H7 (cell line): ENCODE results near the gene TMLHE. TPM values are rescaled to one million over a fixed set of nuclear protein-coding genes. Genes with fewer than 3 reads are reported as not detected.
"Not testable (repeated sequence)": the region's sequence is repeated elsewhere in the genome, so short reads cannot be mapped to it uniquely, and the experiment has no call there.

Source experiments
- DNase-seq: peaks from one replicate; pipeline ENCODE4 v3.0.0; 2012
- H3K27me3 ChIP-seq: 2 replicates; pipeline ENCODE4 v1.6.0; 2011; ENCODE audit warnings: mild to moderate bottlenecking, low read length; ENCODE audit not compliant: control insufficient read depth, insufficient read depth
- H3K36me3 ChIP-seq: replicated peaks from 2 replicates; pipeline ENCODE4 v1.5.1; 2011; ENCODE audit warnings: low read length; ENCODE audit not compliant: control insufficient read depth, insufficient read depth
- H3K4me3 ChIP-seq: 2 replicates; pipeline ENCODE4 v1.5.1; 2011; ENCODE audit warnings: low read depth, mild to moderate bottlenecking, control low read depth, low read length, moderate library complexity; ENCODE audit not compliant: insufficient read depth
- total RNA-seq: library from RNA; depleted of rRNA; stranded (reverse); fragments of >200 nt; shearing (Covaris generic); gene quantifications from 2 replicates; pipeline ENCODE4 v1.2.3, GENCODE V29; 2014

Gene TMLHE
- total RNA-seq, 1 experiment from 2014 or later, result 11.1 TPM

DNA sequence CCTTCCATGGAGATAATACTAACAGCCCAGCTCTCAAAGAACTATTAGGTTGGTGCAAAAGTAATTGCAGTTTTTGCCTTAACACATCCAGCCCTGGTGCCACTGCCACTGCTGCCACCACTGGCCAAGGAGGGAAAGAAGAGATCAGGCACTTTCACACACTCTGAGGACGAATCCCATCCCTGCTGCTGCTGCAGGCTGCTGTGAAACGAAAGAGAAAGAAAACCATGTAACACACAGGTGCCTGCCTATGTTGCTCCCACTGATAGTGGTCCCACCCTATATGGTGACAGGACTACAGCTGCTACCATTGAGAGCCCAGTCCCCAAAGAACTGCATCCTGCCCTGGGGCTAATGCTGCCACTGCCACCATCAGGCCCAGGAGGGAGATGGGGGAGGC lies 35.1 kb downstream of the TMLHE start:
- Histone ChIP-seq H3K4me3 (no peak overlapping the region), H3K36me3 (no peaks in the 10 kb centered on the region), H3K27me3 (no peaks in the 10 kb centered on the region)
- DNase-seq, result peak; percentile 3

DNA sequence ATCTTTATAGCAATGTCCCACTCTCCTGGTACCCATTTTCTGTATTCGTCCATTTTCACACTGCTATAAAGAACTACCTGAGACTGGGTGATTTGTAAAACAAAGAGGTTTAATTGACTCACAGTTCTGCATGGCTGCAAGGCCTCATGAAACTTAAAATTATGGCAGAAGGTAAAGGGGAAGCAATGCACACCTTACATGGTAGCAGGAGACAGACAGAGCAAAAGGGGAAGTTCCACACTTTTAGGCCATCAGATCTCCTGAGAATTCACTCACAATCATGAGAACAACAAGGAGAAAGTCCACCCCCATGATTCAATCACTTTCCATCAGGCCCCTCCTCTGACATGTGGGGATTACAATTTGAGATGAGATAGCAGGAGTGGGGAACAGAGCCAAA lies 49.7 kb downstream of the TMLHE start:
- Histone ChIP-seq H3K36me3 (no peaks in the 10 kb centered on the region), H3K27me3 (no peaks in the 10 kb centered on the region), H3K4me3 (no peak overlapping the region)
- no peak for DNase-seq

DNA sequence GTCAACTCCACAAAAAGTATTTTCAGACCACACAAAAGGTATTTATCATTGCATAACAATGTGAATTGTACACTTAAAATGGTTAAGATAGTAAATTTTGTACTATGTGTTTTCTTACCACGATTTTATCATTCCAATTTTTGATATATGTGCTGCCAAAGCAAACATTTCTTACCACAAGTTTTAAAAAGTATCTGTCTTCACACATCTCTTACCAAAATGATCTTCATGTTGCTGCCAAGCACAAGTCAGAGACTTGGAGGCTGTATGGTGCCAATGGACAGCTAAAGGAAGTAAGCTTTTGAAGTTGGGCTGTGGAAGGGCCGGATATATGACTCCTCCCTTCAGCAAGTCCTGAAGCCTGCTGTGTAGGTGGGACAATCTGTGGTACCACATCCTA lies 67.9 kb downstream of the TMLHE start:
- H3K4me3 ChIP-seq, result no peak overlapping the region
- no peaks in the 10 kb centered on the region for H3K27me3 ChIP-seq
- DNase-seq, result no peak

DNA sequence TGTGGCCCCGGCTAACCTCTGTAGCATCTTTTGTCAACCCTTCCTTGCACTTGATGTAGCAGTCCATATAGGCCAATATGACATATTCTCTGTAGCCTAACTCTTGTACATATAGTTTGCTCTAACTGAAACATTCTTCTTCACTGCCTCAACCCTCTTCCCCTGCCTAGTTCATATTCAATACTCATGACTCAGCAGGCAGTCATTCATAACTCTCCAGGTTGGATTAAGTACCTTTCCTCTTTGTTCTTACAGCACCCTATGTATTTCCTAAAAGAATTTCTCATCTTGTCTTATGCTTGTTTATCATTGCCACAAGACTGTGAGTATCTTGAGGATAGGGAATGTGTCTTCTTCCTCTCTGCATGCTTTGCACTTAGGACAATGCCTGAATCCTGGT lies 76.9 kb downstream of the TMLHE start:
- no peak for DNase-seq

More for the DNA sequence above, 67.9 kb downstream of the TMLHE start:
- H3K36me3 ChIP-seq, result no peaks in the 10 kb centered on the region; the same call in 1 of the 2 replicates

DNA sequence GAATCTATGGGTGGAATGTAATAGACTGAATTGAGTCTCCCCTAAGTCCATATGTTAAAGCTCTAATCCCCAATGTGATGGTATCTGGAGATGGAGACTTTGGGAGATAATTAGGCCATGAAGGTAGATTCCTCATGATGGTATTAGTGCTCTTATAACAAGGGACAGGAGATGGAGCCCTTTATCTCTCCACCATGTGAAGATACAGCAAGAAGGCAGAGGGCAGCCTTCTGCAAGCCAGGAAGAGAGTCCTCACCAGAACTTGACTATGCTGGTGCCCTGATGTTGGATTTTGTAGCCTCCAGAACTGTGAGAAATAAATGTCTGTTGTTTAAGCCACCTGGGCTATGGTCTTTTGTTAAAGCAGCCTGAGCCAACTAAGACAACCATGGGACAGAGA lies 78.0 kb downstream of the TMLHE start:
- no peak for DNase-seq
- Histone ChIP-seq H3K27me3 (no peaks in the 10 kb centered on the region), H3K4me3 (no peak overlapping the region), H3K36me3 (no peaks in the 10 kb centered on the region)

More for the DNA sequence above, 76.9 kb downstream of the TMLHE start:
- Histone ChIP-seq H3K36me3 (no peaks in the 10 kb centered on the region), H3K4me3 (no peak overlapping the region), H3K27me3 (no peaks in the 10 kb centered on the region)

DNA sequence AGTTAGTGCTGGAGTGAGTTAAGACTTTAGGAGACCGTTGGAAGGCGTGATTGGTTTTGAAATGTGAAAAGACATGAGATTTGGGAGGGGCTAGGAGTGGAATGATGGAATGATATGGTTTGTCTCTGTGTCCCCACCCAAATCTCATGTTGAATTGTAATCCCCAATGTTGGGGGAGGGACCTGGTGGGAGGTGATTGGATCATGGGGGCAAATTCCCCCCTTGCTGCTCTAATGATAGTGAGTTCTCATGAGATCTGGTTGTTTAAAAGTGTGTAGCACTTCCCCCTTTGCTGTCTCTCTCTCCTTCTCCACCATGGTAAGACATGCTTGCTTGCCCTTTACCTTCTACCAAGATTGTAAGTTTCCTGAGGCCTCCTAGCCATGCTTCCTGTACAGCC lies 85.7 kb downstream of the TMLHE start:
- not testable (repeated sequence) for DNase-seq

DNA sequence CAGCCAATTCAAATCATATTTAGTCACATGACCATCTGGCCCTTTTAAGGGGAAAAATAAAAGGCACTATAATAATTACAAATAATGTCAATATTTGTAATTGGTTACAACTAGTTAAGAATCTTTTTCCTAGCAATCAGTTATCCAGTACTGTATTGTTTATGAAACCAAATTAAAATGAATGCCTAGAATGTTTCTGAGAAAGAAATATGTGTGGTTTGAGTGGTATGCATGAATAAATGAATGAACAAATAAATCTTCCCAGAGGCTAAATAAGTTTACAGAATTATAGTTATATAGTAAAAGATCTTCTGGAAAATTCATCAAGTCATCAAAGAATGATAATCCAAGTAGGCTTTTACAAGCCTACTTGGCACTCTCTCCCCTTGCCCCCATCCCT lies 98.5 kb downstream of the TMLHE start:
- DNase-seq, result no peak
- H3K27me3 ChIP-seq, result no peaks in the 10 kb centered on the region
- H3K4me3 ChIP-seq, result no peak overlapping the region
- H3K36me3 ChIP-seq, result no peaks in the 10 kb centered on the region

More for the DNA sequence above, 85.7 kb downstream of the TMLHE start:
- not testable (repeated sequence) for H3K4me3 ChIP-seq, H3K36me3 ChIP-seq, H3K27me3 ChIP-seq

DNA sequence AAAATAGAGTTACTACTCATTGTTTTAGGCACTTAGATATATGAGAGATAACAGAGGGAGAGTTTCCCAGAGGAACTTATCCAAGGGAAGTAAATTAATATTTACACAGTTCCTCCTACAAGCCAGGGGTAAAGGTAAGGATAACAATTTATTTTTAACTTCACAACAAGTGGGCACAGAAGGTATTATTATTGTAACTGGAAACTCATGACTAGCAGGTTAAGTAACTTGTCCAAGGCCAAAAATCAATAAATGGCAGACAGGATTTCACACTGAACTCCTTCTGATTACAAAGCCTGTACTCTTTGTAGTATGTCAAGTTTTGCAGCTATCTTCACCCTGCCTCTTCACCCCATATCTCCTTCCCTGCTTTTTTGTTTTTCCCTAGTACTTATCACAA lies 107.5 kb downstream of the TMLHE start:
- no peak for DNase-seq
- Histone ChIP-seq H3K36me3 (no peaks in the 10 kb centered on the region), H3K27me3 (no peaks in the 10 kb centered on the region), H3K4me3 (no peak overlapping the region)

DNA sequence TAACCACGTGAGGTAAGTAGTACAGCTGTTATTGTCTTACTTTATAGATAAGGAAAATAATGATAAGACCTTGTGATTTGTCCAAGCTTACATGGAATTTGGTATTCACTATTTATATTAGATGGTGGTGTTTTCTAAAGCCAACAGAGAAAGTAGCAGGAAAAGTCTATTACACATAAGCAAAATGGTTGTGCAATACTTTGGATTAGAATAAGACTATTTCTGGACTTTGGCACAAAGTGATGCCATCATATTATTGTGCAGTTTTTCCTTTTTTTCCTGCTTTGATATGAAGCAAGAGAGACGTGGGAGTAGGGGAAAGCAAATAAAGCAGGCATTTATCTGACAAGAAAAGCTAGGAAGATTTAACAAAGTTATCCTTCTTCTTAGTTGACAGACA lies 117.6 kb downstream of the TMLHE start:
- not testable (repeated sequence) for DNase-seq, H3K4me3 ChIP-seq, H3K36me3 ChIP-seq, H3K27me3 ChIP-seq

DNA sequence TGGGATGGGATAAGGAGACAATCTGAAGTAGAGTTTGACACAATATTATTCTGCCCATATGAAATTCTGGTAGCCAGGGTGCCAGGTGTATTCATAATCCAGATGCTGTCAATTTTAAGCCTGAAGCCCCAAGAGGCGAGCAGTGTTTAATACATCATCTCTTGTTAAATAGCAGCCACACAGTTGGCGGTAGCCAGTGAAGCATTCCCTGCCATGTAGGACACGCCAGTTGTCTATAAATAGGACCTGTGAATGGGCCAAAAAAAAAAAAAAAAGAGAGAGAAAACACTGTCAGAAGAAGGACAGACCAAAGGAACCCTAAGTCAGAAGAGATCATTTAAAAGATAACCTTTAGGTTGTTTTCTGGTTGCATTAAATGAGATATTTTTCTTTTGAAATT lies 121.3 kb downstream of the TMLHE start:
- H3K27me3 ChIP-seq, H3K4me3 ChIP-seq, H3K36me3 ChIP-seq, DNase-seq: not testable (repeated sequence)

DNA sequence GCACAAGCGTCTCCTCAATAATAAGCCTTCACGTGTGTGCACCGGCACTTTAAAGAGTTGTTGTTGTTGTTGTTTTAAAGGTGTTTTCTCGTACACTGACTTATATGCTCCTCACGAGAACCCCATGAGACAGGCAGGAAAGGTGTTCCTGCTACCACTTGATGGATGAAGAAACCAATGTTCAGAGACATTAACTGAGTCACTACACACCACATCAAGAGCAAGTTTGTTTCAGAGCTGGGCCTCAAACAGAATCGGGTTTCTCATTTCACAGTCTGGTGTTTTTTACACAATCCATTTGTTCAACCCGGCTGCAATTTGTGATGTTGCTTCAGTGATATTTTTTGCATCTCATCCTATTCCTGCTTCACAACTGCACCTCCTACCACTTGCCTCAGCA lies 135.6 kb downstream of the TMLHE start:
- not testable (repeated sequence) for H3K27me3 ChIP-seq, H3K36me3 ChIP-seq, DNase-seq, H3K4me3 ChIP-seq

DNA sequence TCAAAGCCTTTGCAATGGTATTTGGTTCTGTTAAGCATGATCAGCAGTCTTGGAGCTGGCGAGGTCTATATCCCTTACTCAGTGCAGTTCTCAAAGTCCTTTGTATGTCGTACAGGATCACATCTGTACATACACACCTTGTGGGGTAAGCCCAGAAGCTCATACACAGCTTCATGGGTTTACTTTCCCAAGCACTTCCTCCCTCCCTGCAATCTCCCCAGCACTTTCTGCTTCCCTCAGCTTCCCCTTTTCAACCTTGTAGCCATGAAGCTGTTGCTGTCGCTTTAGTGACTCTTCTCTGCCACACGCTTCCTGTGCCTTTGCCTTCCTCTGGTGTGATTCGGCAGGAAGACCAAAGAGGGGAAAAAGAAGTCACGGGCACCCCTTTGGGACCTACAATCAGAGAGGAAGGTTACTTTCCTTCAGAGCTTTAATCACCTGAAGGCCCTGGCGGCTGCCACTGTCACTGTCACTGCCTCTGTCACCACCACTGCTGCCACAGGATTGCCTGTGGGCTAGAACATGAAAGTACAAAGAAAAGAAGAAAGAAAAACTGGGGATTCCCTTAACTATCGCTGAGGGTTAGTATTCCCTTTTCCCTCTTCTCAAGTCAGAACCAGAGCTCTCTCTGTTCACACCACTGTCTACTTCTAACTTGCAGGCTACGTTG lies 146.3 kb downstream of the TMLHE start:
- H3K27me3 ChIP-seq, DNase-seq, H3K36me3 ChIP-seq, H3K4me3 ChIP-seq: not testable (repeated sequence)

DNA sequence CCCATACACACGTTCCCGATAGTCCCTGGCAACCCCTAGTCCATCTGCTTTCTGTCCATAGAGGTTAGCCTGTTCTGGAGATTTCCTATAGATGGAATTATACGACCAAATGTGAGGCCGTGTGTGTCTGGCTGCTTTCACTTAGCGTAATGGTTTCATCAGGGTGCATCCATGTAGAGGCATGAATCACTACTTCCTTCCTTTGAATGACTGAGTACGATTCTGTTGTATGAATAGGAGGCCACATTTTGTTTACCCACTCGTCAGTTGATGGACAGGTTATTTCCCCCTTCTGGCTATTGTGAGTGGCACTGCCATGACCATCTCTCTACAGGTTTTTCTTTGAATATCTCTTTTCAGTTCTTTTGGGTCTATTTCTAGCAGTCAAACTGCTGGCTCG lies 152.3 kb downstream of the TMLHE start:
- H3K4me3 ChIP-seq, DNase-seq, H3K27me3 ChIP-seq, H3K36me3 ChIP-seq: not testable (repeated sequence)

DNA sequence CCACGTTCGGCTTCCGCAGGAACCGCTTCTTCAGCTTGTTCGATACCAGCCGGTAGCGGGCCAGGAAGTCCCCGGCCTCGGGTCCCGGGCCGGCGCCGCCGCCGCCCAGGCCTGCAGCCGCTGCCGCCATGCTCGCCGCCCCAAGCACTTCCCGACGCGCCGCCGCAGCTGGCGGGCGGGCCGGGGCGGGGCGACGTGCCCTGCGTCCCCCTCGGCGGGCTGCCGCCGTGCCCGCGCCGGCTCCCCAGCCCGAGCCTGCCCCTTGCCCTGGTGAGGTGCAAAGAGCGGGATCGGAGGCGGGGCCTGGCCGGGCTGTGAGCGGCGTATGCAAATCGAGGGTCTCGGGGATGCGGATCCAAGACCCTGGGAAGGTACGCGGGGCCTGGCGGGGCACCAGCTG lies 154.3 kb downstream of the TMLHE start, which contains the start of gene F8A3:
Gene F8A3 (minus strand): TSS at position 150 of the 400 bp plus-strand sequence. CDS start 20 bp downstream, at position 130.
- not testable (repeated sequence) for H3K27me3 ChIP-seq, H3K36me3 ChIP-seq, H3K4me3 ChIP-seq, DNase-seq

DNA sequence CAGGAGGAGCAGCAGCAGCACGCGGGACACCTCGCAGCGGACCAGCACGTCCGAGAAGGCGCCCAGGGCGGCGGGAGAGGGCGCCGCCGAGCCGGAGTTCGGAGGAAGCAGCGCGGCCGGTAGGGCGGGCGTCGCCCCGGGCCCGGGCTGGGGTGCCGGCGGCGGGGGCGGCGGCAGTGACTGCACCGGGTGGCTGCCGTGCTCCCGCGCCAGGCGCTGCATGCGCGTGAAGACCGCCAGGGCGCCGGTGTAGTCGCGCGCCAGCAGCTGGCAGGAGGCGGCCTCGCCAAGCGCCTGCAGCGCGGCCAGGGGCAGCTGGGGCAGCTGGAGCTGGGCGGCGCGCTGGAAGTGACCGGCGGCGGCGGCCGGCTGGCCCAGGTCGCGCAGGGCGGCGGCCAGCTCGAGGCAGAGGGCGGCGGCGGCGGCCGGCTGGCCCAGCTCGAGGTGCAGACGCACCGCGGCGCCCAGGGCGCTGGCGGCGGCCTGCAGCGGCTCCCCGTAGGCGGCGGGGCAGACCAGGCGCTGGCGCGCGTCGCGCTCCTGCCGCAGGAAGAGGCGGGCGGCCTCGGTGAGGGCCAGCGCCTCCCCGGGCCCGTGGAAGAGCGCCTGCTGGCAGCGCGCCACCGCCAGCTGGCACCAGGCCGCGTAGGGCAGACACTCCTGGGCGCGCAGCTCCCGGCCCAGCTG lies 154.8 kb downstream of the TMLHE start:
- DNase-seq, H3K36me3 ChIP-seq: not testable (repeated sequence)

More for the DNA sequence above, 154.8 kb downstream of the TMLHE start:
- H3K27me3 ChIP-seq, H3K4me3 ChIP-seq: not testable (repeated sequence)
